IPS-18c (cell line): Measurements from ENCODE around the gene CNKSR3.

Experiments used
- H3K4me3 ChIP-seq: 2 replicates; pipeline ENCODE4 v1.7.0; 2013; ENCODE audit warnings: low read depth, mild to moderate bottlenecking, low read length, moderate library complexity; ENCODE audit not compliant: insufficient read depth
- H3K9me3 ChIP-seq: one replicate; pipeline ENCODE4 v1.6.1; 2013; ENCODE audit warnings: mild to moderate bottlenecking, low read length, moderate library complexity; ENCODE audit not compliant: control insufficient read depth, insufficient read depth

The CNKSR3 gene

DNA sequence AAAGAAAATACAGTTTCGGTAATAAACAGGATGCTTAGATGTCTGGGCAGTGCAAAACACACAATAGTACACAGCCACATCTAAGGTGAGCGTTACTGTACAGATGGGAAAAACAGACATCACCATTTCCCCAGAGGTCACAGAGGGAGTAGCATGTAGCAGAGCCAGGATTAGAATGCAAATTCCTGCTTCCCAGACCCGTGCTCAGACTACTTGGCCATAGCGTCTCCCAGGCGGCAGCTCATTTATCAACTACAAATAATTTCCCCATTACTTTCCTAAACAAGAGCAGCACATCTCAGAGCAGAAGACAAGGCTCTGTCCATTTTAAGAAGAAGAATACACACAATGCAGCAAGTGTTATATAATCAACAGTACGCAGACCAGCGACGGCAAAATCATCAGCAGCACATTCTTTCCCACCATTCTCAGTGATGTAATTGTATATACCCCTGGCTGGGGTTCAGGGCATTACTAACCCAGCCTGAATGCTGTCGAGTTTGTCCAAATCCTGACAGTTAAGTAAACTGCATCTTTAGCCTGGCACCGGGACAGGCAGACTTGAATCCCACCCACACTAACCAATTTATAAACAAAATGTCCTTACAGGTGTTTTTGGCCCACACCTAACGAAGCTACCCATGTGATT, 61.9 kb downstream of the CNKSR3 start:
- Histone ChIP-seq H3K9me3 (no peaks in the 10 kb centered on the region), H3K4me3 (no peak overlapping the region)

- Histone ChIP-seq H3K4me3 (no peak overlapping the region), H3K9me3 (no peaks in the 10 kb centered on the region)
These were observed 62.5 kb downstream of the CNKSR3 start for GRCh38 chr6:154447954-154448353.

- Histone ChIP-seq H3K4me3 (no peak overlapping the region), H3K9me3 (no peaks in the 10 kb centered on the region)
These were observed 63.5 kb downstream of the CNKSR3 start for GRCh38 chr6:154446984-154447383.

DNA sequence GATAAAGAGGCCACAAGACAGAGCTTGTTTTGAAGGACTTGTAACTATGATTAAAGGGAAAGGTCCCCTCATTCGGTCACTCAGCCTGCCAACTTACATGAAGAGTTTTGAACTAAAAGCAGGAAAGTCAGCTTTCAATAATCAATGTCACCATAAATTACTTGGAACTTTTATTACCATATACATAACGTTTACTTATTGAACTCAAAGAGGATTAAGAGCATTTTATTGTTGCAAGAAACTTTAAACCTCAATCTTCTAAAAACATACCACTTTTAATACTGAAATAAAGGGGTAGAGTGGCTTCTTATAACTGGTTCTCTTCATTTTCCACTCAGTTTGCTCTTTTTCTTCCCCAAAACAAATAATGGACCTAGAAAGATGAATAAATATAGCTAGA, 65.1 kb downstream of the CNKSR3 start:
- no peak overlapping the region for H3K4me3 ChIP-seq
- no peaks in the 10 kb centered on the region for H3K9me3 ChIP-seq

GRCh38 chr6:154441995-154442310, 68.5 kb downstream of the CNKSR3 start:
- Histone ChIP-seq H3K4me3 (no peak overlapping the region), H3K9me3 (no peaks in the 10 kb centered on the region)

- Histone ChIP-seq H3K4me3 (no peak overlapping the region), H3K9me3 (no peaks in the 10 kb centered on the region)
These were observed 70.0 kb downstream of the CNKSR3 start for GRCh38 chr6:154440422-154441043.

- no peaks in the 10 kb centered on the region for H3K9me3 ChIP-seq
These were observed 70.5 kb downstream of the CNKSR3 start for GRCh38 chr6:154440022-154440421.

GRCh38 chr6:154438882-154439415, 71.5 kb downstream of the CNKSR3 start:
- H3K9me3 ChIP-seq: no peaks in the 10 kb centered on the region

More at GRCh38 chr6:154440022-154440421, 70.5 kb downstream of the CNKSR3 start:
- H3K4me3 ChIP-seq: no peak overlapping the region

DNA sequence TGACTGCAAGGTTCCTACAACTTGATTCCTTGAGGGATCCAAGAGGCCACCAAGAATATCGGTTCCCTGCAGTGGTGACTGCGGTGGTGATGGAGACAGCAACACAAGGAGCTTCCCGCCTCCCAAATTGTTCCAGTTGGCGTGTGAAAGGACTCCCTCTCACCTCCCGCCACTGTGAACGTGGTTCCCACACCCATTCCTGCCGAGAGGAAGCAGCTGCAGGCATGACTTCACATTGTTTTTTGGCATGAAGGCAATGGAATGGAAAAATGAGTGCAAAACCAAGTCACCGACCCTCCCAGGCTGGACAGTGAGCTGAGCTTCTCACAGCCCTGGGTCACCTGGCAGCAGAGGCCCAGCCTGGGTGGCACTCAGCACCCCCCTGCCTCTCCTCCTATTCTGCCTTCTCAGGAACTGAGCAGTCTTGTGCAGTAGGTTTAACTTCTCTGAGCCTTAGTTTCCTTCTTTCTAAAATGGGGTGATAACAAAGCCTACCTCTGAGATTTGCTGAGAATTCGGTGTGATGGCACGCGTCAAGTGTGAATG, 75.0 kb downstream of the CNKSR3 start:
- Histone ChIP-seq H3K4me3 (no peak overlapping the region), H3K9me3 (no peaks in the 10 kb centered on the region)

More at GRCh38 chr6:154438882-154439415, 71.5 kb downstream of the CNKSR3 start:
- no peak overlapping the region for H3K4me3 ChIP-seq

- H3K4me3 ChIP-seq: no peak overlapping the region
These were observed 75.8 kb downstream of the CNKSR3 start for GRCh38 chr6:154434662-154435061.

GRCh38 chr6:154433477-154434241, 76.8 kb downstream of the CNKSR3 start:
- Histone ChIP-seq H3K4me3 (no peak overlapping the region), H3K9me3 (no peaks in the 10 kb centered on the region)

More at GRCh38 chr6:154434662-154435061, 75.8 kb downstream of the CNKSR3 start:
- no peaks in the 10 kb centered on the region for H3K9me3 ChIP-seq

- H3K9me3 ChIP-seq: no peaks in the 10 kb centered on the region
- H3K4me3 ChIP-seq: no peak overlapping the region
These were observed 77.7 kb downstream of the CNKSR3 start for GRCh38 chr6:154432533-154433476.

DNA sequence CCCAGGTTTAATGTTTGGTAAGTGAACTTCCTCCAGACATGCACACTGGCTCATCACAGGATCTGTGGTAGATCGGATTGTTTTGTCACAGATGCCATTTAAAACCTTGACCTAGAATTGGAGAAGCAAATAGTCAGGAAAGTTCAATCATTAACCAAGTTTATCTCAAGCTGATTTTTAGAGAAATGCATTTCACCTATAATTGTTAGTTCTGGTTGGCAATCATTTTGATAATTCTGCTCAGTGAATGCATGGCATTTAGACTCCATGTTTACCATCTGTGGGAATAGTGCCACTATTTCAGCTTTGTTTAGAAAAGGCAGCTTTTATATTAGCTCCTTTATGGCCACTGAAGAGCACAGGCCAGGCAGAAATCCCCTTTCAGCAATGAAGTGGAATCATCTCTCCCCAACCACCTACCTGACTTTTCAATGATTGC, 80.0 kb downstream of the CNKSR3 start:
- Histone ChIP-seq H3K9me3 (no peaks in the 10 kb centered on the region), H3K4me3 (no peak overlapping the region)

DNA sequence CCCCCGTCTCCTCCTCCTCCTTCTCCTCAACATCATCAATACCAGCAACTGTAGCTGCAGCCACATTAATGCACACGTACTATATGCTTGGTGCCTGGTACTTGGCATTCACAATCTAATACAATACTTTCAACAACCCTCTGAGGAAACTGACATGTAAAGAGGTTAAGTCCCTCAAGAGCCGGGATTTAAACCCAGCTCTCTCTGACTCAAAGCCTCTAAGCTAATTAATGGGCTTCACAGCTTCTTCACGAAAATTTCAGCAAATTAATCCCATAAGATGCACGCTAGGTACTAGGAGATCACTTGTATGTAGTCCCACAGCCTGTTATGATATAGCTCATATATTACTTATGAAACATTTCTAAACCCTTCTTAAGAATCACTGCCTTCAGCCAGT, 80.8 kb downstream of the CNKSR3 start:
- H3K4me3 ChIP-seq: no peak overlapping the region
- H3K9me3 ChIP-seq: no peaks in the 10 kb centered on the region

DNA sequence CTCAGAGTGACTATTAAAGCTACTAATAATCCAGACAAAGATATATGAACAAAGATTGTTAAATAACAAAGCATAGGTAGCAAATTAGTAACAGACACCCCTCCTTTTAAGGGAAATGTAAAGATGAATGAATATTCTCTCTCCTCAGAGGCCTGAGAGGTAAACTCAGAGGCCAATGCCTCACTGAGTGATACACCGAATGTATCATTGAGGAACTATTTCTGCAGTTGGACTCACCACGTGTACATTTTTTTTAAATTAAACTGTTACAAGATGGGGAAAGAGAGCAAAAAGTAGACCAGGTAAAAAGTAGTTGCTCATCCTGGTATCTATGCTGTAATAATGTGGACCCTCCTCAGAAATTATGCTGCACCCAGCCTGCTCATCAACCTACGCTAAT, 81.6 kb downstream of the CNKSR3 start:
- no peaks in the 10 kb centered on the region for H3K9me3 ChIP-seq
- no peak overlapping the region for H3K4me3 ChIP-seq

GRCh38 chr6:154427446-154427845, 83.0 kb downstream of the CNKSR3 start:
- H3K9me3 ChIP-seq: no peaks in the 10 kb centered on the region
- no peak overlapping the region for H3K4me3 ChIP-seq

- Histone ChIP-seq H3K4me3 (no peak overlapping the region), H3K9me3 (no peaks in the 10 kb centered on the region)
These were observed 83.5 kb downstream of the CNKSR3 start for GRCh38 chr6:154426997-154427396.
